ENCODE results near the gene CES3.
A peak's percentile ranks its signal among the peaks of the same experiment; 100 is the strongest.

CES3 gene

GRCh38 chr16:66934138-66934838 lies 26.8 kb upstream of the CES3 start, which contains the start of gene CIAO2B (continued):
- TF ChIP-seq ZNF26 (tag by site-specific recombination; IDR thresholded peaks at IDR 0.05) (no peak), ZNF501 (tag by site-specific recombination; IDR thresholded peaks at IDR 0.05) (peak; percentile 70; the same call in 1 of the 2 replicates), SP2 (tag by site-specific recombination; IDR thresholded peaks at IDR 0.05) (peak; percentile 77), KLF10 (tag by site-specific recombination; IDR thresholded peaks at IDR 0.05) (peak; percentile 53; the same call in 1 of the 2 replicates), PRDM1 (tag by site-specific recombination; IDR thresholded peaks at IDR 0.05) (no peak), ZNF596 (tag by site-specific recombination; IDR thresholded peaks at IDR 0.05) (no peak), ZNF223 (tag by site-specific recombination; IDR thresholded peaks at IDR 0.05) (no peak), ZNF394 (tag by site-specific recombination; IDR thresholded peaks at IDR 0.05; ENCODE audit: borderline replicate concordance) (peak; percentile 80), ZSCAN23 (tag by site-specific recombination; IDR thresholded peaks at IDR 0.05) (no peak), ZNF837 (tag by site-specific recombination; IDR thresholded peaks at IDR 0.05) (no peak), ZNF571 (tag by site-specific recombination; IDR thresholded peaks at IDR 0.05) (no peak), ZBTB21 (tag by site-specific recombination; IDR thresholded peaks at IDR 0.05) (no peak), ZNF558 (tag by site-specific recombination; IDR thresholded peaks at IDR 0.05) (no peak), FEZF1 (tag by site-specific recombination; IDR thresholded peaks at IDR 0.05) (no peak), ZNF239 (tag by site-specific recombination; IDR thresholded peaks at IDR 0.05) (no peak), ZNF843 (tag by site-specific recombination; IDR thresholded peaks at IDR 0.05) (peak; percentile 69; the same call in 1 of the 2 replicates), ZBTB17 (tag by site-specific recombination; IDR thresholded peaks at IDR 0.05) (peak; percentile 71; the same call in 1 of the 2 replicates), ZNF155 (tag by site-specific recombination; IDR thresholded peaks at IDR 0.05) (no peak), ZNF121 (tag by site-specific recombination; IDR thresholded peaks at IDR 0.05) (peak; percentile 38; the same call in 1 of the 2 replicates), ZNF530 (tag by site-specific recombination; IDR thresholded peaks at IDR 0.05; ENCODE audit: low read depth) (no peak), ZNF76 (tag by site-specific recombination; IDR thresholded peaks at IDR 0.05; ENCODE audit: borderline replicate concordance, low read depth) (0 out of 2 replicates have a peak, but pooled peaks have one; percentile 32), ZNF146 (tag by site-specific recombination; IDR thresholded peaks at IDR 0.05) (no peak; the same call in 1 of the 2 replicates), ZSCAN30 (tag by site-specific recombination; IDR thresholded peaks at IDR 0.05) (0 out of 2 replicates have a peak, but pooled peaks have one; percentile 61), ZNF544 (tag by site-specific recombination; IDR thresholded peaks at IDR 0.05) (no peak), MZF1 (tag by site-specific recombination; IDR thresholded peaks at IDR 0.05; ENCODE audit: borderline replicate concordance) (peak; percentile 57; the same call in 1 of the 2 replicates), ZSCAN4 (tag by site-specific recombination; IDR thresholded peaks at IDR 0.05) (no peak), PRDM10 (tag by site-specific recombination; IDR thresholded peaks at IDR 0.05) (peak; percentile 64), ZNF510 (tag by site-specific recombination; IDR thresholded peaks at IDR 0.05; ENCODE audit: insufficient replicate concordance) (no peak), ZNF514 (tag by site-specific recombination; IDR thresholded peaks at IDR 0.05) (no peak), ZNF707 (tag by site-specific recombination; IDR thresholded peaks at IDR 0.05) (no peak), ZNF211 (tag by site-specific recombination; IDR thresholded peaks at IDR 0.05; ENCODE audit: low read depth) (no peak), ZNF202 (tag by site-specific recombination; IDR thresholded peaks at IDR 0.05; ENCODE audit: borderline replicate concordance) (no peak), GLI4 (tag by site-specific recombination; IDR thresholded peaks at IDR 0.05) (no peak), ZNF19 (tag by site-specific recombination; IDR thresholded peaks at IDR 0.05; ENCODE audit: low read depth) (no peak), MYNN (tag by site-specific recombination; IDR thresholded peaks at IDR 0.05; ENCODE audit: borderline replicate concordance) (no peak), ZNF560 (tag by site-specific recombination; IDR thresholded peaks at IDR 0.05; ENCODE audit: borderline replicate concordance) (no peak), ZBTB8A (tag by site-specific recombination; IDR thresholded peaks at IDR 0.05) (0 out of 2 replicates have a peak, but pooled peaks have one; percentile 30)

All from HEK293 (cell line).